ENCODE data around the gene FAM53B.

DNA sequence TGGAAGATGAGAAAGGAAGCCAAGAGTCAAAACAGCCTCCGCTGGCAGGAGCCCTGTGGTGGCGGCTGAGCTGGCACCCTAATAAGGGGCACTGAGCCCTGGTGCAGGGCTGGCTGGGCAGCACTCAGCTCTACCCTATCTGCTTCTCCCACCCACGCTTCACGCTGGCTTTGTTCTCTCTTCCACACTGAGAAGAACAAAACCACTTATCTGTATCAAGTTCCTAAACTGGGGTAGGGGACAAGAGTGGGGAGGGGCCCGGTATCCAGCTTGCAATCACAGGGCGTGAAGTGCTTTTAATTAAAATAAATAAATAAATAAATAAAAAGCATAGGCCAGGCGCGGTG lies 52.1 kb downstream of the FAM53B start:
- TF ChIP-seq, protein P1, sequence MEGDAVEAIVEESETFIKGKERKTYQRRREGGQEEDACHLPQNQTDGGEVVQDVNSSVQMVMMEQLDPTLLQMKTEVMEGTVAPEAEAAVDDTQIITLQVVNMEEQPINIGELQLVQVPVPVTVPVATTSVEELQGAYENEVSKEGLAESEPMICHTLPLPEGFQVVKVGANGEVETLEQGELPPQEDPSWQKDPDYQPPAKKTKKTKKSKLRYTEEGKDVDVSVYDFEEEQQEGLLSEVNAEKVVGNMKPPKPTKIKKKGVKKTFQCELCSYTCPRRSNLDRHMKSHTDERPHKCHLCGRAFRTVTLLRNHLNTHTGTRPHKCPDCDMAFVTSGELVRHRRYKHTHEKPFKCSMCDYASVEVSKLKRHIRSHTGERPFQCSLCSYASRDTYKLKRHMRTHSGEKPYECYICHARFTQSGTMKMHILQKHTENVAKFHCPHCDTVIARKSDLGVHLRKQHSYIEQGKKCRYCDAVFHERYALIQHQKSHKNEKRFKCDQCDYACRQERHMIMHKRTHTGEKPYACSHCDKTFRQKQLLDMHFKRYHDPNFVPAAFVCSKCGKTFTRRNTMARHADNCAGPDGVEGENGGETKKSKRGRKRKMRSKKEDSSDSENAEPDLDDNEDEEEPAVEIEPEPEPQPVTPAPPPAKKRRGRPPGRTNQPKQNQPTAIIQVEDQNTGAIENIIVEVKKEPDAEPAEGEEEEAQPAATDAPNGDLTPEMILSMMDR (IDR thresholded peaks at IDR 0.05): no peak
- no peak for TF ChIP-seq POLR2A (IDR thresholded peaks at IDR 0.05)

All from body of pancreas (tissue), 4 donors.